Measurements from ENCODE around the gene SLC15A1.

DNA sequence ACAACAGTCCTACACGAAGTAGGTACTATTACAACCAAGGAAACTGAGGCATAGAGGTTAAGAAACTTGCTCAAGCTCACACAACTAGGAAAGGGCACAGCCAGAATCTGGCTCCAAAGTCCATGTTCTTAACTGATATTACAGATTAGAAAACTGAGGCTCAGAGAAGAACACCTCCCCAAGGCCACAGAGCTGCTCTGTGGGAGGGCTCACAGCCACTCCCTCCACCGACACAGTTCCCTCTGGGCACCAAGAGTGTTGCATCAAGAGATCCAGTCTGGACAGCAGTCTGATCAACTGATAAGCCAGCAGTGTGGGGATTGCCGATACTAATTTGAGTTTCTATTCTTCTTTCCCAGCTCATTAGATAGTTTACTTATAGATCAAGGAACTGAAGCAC lies 29.5 kb downstream of the SLC15A1 start:
- TF ChIP-seq, protein P1, sequence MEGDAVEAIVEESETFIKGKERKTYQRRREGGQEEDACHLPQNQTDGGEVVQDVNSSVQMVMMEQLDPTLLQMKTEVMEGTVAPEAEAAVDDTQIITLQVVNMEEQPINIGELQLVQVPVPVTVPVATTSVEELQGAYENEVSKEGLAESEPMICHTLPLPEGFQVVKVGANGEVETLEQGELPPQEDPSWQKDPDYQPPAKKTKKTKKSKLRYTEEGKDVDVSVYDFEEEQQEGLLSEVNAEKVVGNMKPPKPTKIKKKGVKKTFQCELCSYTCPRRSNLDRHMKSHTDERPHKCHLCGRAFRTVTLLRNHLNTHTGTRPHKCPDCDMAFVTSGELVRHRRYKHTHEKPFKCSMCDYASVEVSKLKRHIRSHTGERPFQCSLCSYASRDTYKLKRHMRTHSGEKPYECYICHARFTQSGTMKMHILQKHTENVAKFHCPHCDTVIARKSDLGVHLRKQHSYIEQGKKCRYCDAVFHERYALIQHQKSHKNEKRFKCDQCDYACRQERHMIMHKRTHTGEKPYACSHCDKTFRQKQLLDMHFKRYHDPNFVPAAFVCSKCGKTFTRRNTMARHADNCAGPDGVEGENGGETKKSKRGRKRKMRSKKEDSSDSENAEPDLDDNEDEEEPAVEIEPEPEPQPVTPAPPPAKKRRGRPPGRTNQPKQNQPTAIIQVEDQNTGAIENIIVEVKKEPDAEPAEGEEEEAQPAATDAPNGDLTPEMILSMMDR (IDR thresholded peaks at IDR 0.05), result no peak
- no peak for TF ChIP-seq POLR2A (IDR thresholded peaks at IDR 0.05)

Measured in heart left ventricle (tissue), 13 donors.